CD4-positive, alpha-beta T cell treated with Interleukin-10 for 1 hour (primary cell): ENCODE measurements around the gene ADK.
"Not testable (repeated sequence)": the region's sequence is repeated elsewhere in the genome, so short reads cannot be mapped to it uniquely, and the experiment has no call there.

Experiments
- DNase-seq: peaks from one replicate; pipeline ENCODE4 v3.0.0-alpha.2; 2020

ADK gene

GRCh38 chr10:74244807-74245206, 93.8 kb downstream of the ADK start:
- DNase-seq = no peak

DNA sequence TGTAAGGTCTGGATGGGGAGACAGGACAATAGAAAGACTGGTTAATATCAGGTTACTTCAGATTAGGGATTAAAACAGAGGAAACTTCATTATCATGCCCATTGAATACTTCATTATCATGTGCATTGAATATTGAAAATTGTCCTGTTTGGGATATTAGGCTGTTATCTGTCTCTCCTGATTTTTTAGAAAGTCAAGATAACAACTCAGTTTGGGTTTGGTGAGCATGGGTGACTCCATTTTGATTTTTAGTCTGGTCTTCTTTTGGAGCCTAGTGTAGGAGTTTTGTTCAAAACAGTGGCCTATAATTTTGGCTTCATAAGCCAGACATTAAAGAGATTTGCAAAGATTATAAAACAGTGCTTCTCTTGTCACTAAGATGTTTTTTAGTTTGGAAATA, 95.5 kb downstream of the ADK start:
- no peak for DNase-seq

DNA sequence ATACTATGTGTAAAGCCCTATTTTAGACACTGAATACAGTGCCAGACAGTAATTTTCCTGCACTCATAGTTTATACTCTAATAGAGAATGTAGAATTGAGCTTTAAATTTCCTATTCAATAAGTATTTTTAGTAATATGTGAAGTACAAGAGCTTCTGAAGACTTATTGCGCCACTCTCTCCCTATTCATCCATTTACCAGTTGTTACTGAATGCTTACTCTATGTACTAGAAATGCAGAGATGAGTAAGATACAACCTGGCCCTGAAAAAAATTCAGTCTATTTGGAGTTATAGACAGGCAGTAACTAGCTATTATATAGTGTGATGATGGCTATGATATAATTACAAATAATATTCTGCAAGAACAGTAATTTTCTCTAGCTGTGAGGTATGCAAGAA, 98.8 kb downstream of the ADK start:
- no peak for DNase-seq

- DNase-seq = no peak
These were observed 104.2 kb downstream of the ADK start for GRCh38 chr10:74255214-74255613.

DNA sequence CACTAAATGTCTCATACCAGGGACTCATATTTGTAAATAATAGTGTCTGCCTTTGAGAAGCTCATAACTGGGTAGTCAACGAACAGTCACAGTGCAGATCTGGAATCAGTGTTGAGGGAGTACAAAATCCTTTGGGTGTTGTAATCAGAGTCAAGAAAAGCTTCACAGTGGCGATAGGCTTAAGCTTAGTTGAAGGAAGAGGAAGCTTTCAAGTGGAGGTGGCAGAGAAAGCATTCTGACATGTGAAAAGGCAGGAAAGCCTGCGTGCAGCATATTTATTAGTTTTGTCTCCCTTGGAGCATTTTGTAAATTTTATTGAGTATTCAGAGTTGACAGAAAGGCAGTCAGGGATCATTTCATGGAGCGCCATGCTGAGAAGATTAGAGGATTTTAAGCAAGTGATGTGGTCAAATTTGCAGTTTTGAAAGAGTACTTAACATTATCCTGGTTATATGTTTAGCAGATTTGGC, 104.9 kb downstream of the ADK start:
- no peak for DNase-seq

- DNase-seq = no peak
These were observed 111.8 kb downstream of the ADK start for GRCh38 chr10:74262856-74263255.

DNA sequence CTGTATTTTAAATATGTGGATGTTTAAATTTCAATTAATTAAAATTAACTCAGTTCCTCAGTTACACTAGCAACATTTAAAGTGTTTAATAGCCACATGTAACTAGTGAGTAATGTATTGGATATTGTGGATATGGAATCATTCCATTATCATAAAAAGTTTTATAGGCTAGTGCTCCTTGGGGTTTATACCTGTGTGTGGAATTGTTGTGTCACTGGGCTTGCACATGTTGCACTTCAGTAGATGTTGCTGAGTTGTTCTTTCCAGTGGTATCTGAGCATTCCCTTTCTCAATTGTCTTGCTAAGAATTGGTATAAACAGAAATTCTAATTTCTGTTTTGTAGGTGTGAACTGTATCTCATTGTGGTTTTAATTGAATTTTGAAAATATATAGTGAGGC, 113.0 kb downstream of the ADK start:
- DNase-seq = no peak

DNA sequence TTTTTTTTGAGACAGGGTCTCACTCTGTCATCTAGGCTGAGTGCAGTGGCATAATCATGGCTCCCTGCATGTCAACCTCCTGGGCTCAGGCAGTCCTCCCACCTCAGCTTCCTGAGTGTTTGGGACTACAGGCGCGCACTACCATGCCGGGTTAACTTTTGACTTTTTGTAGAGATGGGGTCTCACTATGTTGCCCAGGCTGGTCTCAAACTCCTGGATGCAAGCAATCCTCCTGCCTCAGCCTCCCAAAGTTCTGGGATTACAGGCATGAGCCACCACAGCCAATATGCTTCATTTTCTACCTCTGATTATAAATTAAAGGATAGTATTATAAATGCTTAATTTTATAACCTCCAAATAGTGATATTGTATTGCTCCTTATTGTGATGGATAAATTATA, 121.3 kb downstream of the ADK start:
- no peak for DNase-seq

DNA sequence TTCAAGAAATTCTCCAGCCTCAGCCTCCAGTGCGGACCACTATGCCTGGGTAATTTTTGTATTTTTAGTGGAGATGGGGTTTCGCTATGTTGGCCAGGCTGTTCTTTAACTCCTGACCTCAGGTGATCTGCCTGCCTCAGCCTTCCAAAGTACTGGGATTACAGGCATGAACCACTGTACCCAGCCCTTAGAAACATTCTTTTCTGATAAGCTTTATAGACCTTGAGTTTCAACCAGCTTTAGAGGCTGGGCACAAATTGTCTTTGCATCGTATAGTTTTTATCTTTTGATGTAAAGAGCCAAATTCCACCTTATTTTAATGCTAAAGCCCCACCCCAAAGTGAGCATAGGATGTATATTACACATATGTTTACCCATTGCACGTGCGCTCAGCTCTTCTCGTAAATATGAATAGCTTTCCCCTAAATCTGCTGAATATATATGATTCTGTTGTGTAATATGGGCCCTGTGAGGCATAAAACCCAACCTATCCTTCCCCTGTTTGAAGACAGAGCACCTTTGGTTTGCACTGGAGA, 124.8 kb downstream of the ADK start:
- DNase-seq = no peak

DNA sequence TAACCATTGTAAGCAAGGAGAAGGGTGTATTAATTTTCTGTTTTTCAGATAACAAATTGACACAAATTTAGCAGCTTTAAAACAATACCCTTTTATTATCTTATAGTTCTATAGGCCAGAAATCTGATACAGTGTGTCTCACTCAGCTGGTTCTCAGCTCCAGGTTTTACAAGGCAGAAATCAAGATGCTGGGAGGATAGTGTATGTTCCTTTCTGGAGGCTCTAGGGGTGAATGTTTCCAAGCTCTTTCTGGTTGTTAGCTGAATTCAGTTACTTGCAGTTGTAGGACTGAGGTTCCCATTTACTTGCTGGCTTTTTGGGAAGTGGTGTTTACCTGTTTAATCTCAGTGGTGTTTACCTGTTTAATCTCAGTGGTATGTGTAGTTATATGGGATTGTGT, 125.4 kb downstream of the ADK start:
- DNase-seq = no peak

DNA sequence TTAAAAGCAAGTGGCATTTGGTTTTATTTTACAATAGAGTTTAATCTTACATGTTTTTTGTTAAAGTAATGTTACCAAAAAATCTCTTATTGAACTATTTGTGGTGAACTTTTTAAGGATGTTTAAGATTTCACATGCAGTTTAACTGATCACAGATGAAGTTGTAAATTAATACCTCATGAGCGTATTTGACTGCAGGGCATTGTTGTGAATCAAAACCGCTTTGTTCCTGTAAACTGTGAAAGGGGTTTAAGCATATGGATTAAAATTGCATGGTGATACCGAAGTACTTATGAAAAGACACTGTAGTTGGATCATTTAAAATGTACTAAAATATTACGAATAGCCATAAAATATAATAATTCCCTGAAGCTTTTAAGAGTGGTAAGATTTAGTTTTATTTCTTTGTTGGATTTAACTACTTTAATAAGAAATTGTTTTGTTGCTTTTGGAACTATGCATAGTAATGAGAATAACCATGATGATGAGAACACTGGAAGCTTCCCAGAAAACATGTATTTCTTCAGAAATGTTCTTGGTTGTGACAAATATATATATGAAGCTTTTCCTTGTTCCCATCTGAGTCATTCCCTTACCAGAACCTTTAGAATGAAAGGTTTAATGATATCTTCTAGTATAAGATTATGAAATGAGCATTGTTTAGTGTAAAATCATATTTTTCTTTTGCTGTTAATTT, 131.3 kb downstream of the ADK start:
- DNase-seq = no peak

DNA sequence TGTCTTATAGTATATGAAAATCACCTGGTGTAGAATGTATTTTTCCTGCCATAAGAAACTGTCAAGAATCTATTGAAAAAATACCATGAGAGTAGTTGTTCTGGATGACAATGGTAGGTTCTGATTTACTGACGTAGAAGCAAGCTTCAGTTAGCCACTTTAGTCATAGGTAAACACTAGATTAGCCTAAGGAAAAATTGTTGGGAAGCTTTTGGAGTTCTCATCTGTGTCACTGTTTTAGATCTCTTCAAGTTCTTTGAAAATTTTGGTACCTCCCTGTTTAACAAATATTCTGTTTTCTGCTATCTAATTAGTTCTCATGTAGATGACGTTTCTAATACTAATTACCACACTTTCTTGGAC, 131.8 kb downstream of the ADK start:
- no peak for DNase-seq

DNA sequence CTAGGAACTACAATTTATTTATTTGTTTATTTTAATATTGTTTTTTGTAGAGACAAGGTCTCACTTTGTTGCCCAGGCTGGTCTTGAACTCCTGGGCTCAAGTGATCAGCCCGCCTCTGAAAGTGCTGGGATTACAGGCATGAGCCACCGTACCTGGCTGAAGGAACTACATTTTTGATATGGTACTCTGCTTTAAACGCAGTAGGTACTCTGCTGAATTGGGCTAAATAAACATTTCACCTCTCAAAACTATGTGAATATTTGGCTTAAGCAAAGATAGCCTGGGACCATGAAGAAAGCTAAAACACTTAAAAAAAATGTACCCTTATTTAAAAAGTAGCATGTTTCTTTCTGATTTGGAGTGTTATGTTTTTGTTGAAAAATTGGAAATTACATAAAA, 138.2 kb downstream of the ADK start:
- DNase-seq = no peak

GRCh38 chr10:74289951-74290350, 138.9 kb downstream of the ADK start:
- no peak for DNase-seq

DNA sequence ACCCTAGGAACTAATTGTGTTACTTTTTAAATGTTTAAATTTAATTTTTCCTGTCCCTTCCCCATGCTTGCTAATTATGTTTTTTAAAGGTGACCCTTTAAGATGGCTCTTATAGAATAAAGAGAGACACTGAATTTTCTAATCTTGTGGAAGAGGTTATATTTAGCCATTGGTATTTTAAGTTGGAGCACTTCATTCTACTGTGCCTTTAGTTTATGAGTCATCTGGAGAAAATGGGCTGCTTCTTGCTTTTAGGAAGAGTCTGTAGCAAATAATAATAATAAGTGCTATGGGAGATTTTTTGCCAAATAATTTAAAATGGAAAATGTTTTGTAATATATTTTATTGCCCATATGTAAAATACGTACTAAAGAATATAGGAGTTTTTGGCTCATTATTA, 139.7 kb downstream of the ADK start:
- no peak for DNase-seq

DNA sequence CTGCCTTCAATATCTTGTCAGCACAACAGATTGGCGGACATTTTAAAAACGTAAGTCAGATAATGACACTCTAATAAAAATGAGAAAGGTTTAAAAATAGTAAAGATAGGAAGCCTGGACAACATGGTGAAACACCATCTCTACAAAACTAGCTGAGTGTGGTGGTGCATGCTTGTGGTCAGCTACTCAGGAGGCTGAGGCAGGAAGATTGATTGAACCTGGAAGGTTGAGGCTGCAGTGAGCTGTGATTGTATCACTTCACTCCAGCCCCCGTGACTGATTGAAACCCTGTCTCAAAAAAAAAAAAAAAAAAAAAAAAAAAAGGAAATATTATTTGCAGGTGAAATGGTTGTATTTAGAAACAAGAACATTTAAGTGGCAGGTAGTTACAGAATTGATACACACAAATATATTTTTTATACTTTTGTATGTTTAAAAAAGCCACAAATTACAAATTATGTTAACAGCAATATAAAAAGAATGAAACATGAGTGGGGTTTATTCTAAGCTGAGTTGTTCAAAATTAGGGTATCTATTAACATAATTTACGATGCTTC, 141.9 kb downstream of the ADK start:
- DNase-seq = no peak

DNA sequence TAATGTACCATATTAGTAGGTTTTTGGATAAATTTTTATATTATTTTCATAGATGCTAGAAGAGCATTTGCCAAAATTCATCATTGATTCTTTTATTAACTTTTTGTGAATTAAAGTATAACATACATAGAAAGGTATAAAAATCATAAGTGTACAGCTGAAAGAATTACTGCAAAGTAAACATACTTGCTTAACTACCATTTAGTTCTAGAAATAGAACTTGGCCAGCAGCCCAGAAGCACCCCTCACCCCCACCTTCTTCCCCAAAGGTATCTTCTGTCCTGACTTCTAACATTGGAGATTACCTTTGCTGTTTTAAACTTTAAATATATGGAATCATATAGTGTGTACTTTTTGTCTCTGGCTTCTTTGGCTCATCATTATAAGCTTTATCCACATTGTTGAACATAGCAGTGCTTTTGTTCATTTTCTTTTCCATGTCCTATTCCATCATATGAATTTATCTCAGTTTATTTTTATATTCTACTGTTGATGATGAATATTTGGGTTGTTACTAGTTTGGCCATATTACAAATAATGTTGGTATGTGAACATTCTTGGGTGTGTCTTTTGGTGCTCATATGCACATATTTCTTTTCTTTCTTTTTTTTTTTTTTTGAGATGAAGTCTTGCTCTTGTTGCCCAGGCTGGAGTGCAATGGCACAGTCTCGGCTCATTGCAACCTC, 142.8 kb downstream of the ADK start:
- DNase-seq = no peak

- DNase-seq = no peak
These were observed 146.5 kb downstream of the ADK start for GRCh38 chr10:74297389-74298080.

DNA sequence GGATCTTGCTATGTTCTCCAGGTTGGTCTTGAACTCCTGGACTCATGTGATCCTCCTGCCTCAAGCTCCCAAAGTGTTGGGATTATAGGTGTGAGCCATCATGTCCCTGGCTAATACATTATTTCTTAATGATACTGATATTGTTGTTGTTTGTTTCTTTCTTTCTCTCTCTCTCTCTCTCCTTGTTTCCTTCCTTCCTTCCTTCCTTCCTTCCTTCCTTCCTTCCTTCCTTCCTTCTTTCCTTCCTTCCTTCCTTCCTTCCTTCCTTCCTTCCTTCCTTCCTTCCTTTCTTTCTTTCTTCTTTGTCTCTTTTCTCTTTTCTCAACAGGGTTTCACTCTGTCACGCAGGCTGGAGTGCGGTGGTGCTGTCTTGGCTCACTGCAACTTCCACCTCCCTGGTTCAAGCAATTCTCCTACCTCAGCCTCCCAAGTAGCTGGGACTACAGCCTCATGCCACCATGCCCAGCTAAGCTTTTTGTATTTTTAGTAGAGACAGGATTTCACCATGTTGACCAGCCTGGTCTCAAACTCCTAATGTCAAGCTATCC, 149.1 kb downstream of the ADK start:
- DNase-seq = not testable (repeated sequence)

DNA sequence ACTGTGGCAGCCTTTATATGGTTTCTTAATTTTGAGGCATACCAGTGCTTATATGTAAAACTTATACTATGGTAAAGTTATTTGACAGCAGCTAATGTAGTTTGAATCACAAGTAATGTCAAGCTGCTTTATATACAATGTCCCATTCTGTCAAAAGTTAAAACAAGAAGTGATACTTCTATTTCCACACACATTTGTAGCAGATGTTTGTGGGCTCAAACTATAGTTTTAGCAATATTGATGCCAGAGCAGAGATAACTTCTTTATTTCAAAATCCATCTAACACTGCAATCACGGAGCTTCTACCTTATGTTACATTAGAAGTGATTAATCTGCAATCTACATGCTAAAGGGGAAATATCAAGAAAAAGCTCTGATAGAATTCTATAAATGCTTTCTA, 149.6 kb downstream of the ADK start:
- DNase-seq = no peak

GRCh38 chr10:74305730-74306129, 154.7 kb downstream of the ADK start:
- no peak for DNase-seq

GRCh38 chr10:74306227-74306982, 155.4 kb downstream of the ADK start:
- no peak for DNase-seq
